HG03108 (cell line): ENCODE measurements around the gene PSMD10.

Experiments
- ATAC-seq: cut with Tn5 transposase; IDR thresholded peaks from one replicate; pipeline ENCODE4 v1.9.1; 2021; ENCODE audit warnings: moderate library complexity; ENCODE audit not compliant: unreplicated experiment

Gene PSMD10

GRCh38 chrX:108072746-108073145 is 18.6 kb downstream of the PSMD10 start:
- no peak for ATAC-seq

- ATAC-seq = no peak
These were observed 19.8 kb downstream of the PSMD10 start for GRCh38 chrX:108071578-108071977.

- no peak for ATAC-seq
These were observed 20.5 kb downstream of the PSMD10 start for GRCh38 chrX:108070891-108071290.

GRCh38 chrX:108068121-108068520 is 23.2 kb downstream of the PSMD10 start:
- ATAC-seq = no peak

- ATAC-seq = no peak
These were observed 26.7 kb downstream of the PSMD10 start for GRCh38 chrX:108064613-108065012.

- no peak for ATAC-seq
These were observed 27.3 kb downstream of the PSMD10 start for GRCh38 chrX:108064001-108064400.

GRCh38 chrX:108059801-108060200 is 31.5 kb downstream of the PSMD10 start:
- ATAC-seq = no peak

GRCh38 chrX:108055546-108055945 is 35.8 kb downstream of the PSMD10 start:
- ATAC-seq = no peak

GRCh38 chrX:108053218-108053617 is 38.1 kb downstream of the PSMD10 start:
- ATAC-seq = no peak

- no peak for ATAC-seq
These were observed 41.7 kb downstream of the PSMD10 start for GRCh38 chrX:108049649-108050048.

GRCh38 chrX:108044554-108045256 is 46.6 kb downstream of the PSMD10 start, which contains the start of gene VSIG1:
VSIG1 (plus strand) TSS chrX:108045065; CDS start chrX:108045131, 66 bp downstream.
- ATAC-seq = no peak

- ATAC-seq = no peak
These were observed 54.9 kb downstream of the PSMD10 start for GRCh38 chrX:108036298-108036973.

GRCh38 chrX:108034725-108035124 is 56.6 kb downstream of the PSMD10 start:
- ATAC-seq = no peak
